Activated naive CD8-positive, alpha-beta T cell treated with anti-CD3 and anti-CD28 coated beads, Interleukin-2, amount 10 ng/mL, durations not matched to agents 7 days and 5 days (primary cell): ENCODE data around the gene COL5A1. TPM values are rescaled to one million over a fixed set of nuclear protein-coding genes. Genes with fewer than 3 reads are reported as not detected.

Experiments
- ATAC-seq: fragments of 150-1000 bp; cut with Tn5 transposase; one replicate; pipeline ENCODE4 v1.10.0; 2021; ENCODE audit warnings: low read depth, moderate library complexity
- POLR2A ChIA-PET: fragments of 350-600 bp; sonication (Branson Sonifier 250); formaldehyde crosslinking; loops from one replicate; lab custom pipeline; 2021; ENCODE audit warnings: antibody characterized with exemption; lab: Charles Lee
- DNase-seq: peaks from one replicate; pipeline ENCODE4 v3.0.0; 2021
- H3K27ac Mint-ChIP-seq: one replicate; pipeline ENCODE4 v1.8.0; 2022; ENCODE audit warnings: mild to moderate bottlenecking, mixed read lengths
- H3K27me3 Mint-ChIP-seq: one replicate; pipeline ENCODE4 v1.8.0; 2022; ENCODE audit warnings: mild to moderate bottlenecking, moderate library complexity, mixed read lengths
- H3K36me3 Mint-ChIP-seq: one replicate; pipeline ENCODE4 v1.8.0; 2021; ENCODE audit warnings: mild to moderate bottlenecking, mixed read lengths
- H3K4me1 Mint-ChIP-seq: one replicate; pipeline ENCODE4 v1.8.0; 2021; ENCODE audit warnings: mixed read lengths
- H3K4me3 Mint-ChIP-seq: one replicate; pipeline ENCODE4 v1.8.0; 2022; ENCODE audit warnings: mild to moderate bottlenecking, moderate library complexity, mixed read lengths
- H3K9me3 Mint-ChIP-seq: one replicate; pipeline ENCODE4 v1.8.0; 2021; ENCODE audit warnings: mixed read lengths
- total RNA-seq, 2 experiments: library from RNA; stranded (reverse); gene quantifications; one replicate each; pipeline ENCODE4 v1.2.3, GENCODE V29; 2021

COL5A1 gene
- total RNA-seq, 2 experiments from 2014 or later, result 0.71 to 0.86 TPM

GRCh38 chr9:134656334-134657006 is 14.9 kb downstream of the COL5A1 start:
- peaks cover 4% of the 10 kb centered on the region for H3K9me3 Mint-ChIP-seq
- ATAC-seq, result no peak
- H3K4me1 Mint-ChIP-seq, result no peaks in the 10 kb centered on the region
- POLR2A ChIA-PET, result interaction anchor here (1.1 kb wide), 1 partner anchor 123 kb away, joined by 3 read pairs; no protein-coding TSS in a partner anchor
- no peak overlapping the region for H3K4me3 Mint-ChIP-seq
- no peaks in the 10 kb centered on the region for H3K27me3 Mint-ChIP-seq
- H3K27ac Mint-ChIP-seq, result no peak overlapping the region
- no peaks in the 10 kb centered on the region for H3K36me3 Mint-ChIP-seq
- no peak for DNase-seq

- H3K27me3 Mint-ChIP-seq, result no peaks in the 10 kb centered on the region
- no peak overlapping the region for H3K27ac Mint-ChIP-seq
- no peak overlapping the region for H3K4me3 Mint-ChIP-seq
Observed at GRCh38 chr9:134657666-134658377, 16.2 kb downstream of the COL5A1 start.

GRCh38 chr9:134658378-134658955 is 16.9 kb downstream of the COL5A1 start:
- peaks cover 7% of the 10 kb centered on the region for H3K9me3 Mint-ChIP-seq
- no peak overlapping the region for H3K27ac Mint-ChIP-seq
- no peaks in the 10 kb centered on the region for H3K36me3 Mint-ChIP-seq
- H3K27me3 Mint-ChIP-seq, result no peaks in the 10 kb centered on the region
- POLR2A ChIA-PET, result no interaction called here
- H3K4me1 Mint-ChIP-seq, result no peaks in the 10 kb centered on the region
- DNase-seq, result no peak
- no peak overlapping the region for H3K4me3 Mint-ChIP-seq
- no peak for ATAC-seq

More at GRCh38 chr9:134657666-134658377, 16.2 kb downstream of the COL5A1 start:
- H3K9me3 Mint-ChIP-seq, result peaks cover 7% of the 10 kb centered on the region
- POLR2A ChIA-PET, result no interaction called here
- no peaks in the 10 kb centered on the region for H3K4me1 Mint-ChIP-seq
- no peak for ATAC-seq
- no peaks in the 10 kb centered on the region for H3K36me3 Mint-ChIP-seq
- no peak for DNase-seq

GRCh38 chr9:134659688-134660131 is 18.1 kb downstream of the COL5A1 start:
- Mint-ChIP-seq H3K27me3 (no peaks in the 10 kb centered on the region), H3K4me1 (no peaks in the 10 kb centered on the region), H3K36me3 (no peaks in the 10 kb centered on the region), H3K4me3 (no peak overlapping the region), H3K27ac (no peak overlapping the region), H3K9me3 (peaks cover 7% of the 10 kb centered on the region)
- ATAC-seq, result no peak
- POLR2A ChIA-PET, result no interaction called here
- DNase-seq, result no peak

GRCh38 chr9:134660407-134660806 is 18.8 kb downstream of the COL5A1 start:
- ATAC-seq, result no peak
- no peak overlapping the region for H3K4me3 Mint-ChIP-seq
- H3K27ac Mint-ChIP-seq, result no peak overlapping the region
- peaks cover 7% of the 10 kb centered on the region for H3K9me3 Mint-ChIP-seq
- no peaks in the 10 kb centered on the region for H3K36me3 Mint-ChIP-seq
- DNase-seq, result peak; percentile 4
- no peaks in the 10 kb centered on the region for H3K27me3 Mint-ChIP-seq
- POLR2A ChIA-PET, result no interaction called here
- H3K4me1 Mint-ChIP-seq, result no peaks in the 10 kb centered on the region

- Mint-ChIP-seq H3K4me1 (no peaks in the 10 kb centered on the region), H3K27ac (no peak overlapping the region), H3K27me3 (no peaks in the 10 kb centered on the region), H3K9me3 (peaks cover 7% of the 10 kb centered on the region), H3K4me3 (no peak overlapping the region), H3K36me3 (no peaks in the 10 kb centered on the region)
- ATAC-seq (no peak), DNase-seq (peak; percentile 13)
- POLR2A ChIA-PET, result no interaction called here
Observed at GRCh38 chr9:134661299-134661698, 19.7 kb downstream of the COL5A1 start.

GRCh38 chr9:134661791-134662142 is 20.2 kb downstream of the COL5A1 start:
- H3K27ac Mint-ChIP-seq, result no peak overlapping the region
- H3K9me3 Mint-ChIP-seq, result peaks cover 7% of the 10 kb centered on the region
- no peaks in the 10 kb centered on the region for H3K27me3 Mint-ChIP-seq
- H3K4me3 Mint-ChIP-seq, result no peak overlapping the region
- H3K4me1 Mint-ChIP-seq, result no peaks in the 10 kb centered on the region
- POLR2A ChIA-PET, result no interaction called here
- peak; percentile 6 for DNase-seq
- H3K36me3 Mint-ChIP-seq, result no peaks in the 10 kb centered on the region
- ATAC-seq, result no peak

GRCh38 chr9:134662143-134662876 is 20.7 kb downstream of the COL5A1 start:
- ATAC-seq, result no peak
- H3K9me3 Mint-ChIP-seq, result peaks cover 7% of the 10 kb centered on the region
- no peaks in the 10 kb centered on the region for H3K4me1 Mint-ChIP-seq
- DNase-seq, result peak; percentile 4
- H3K4me3 Mint-ChIP-seq, result no peak overlapping the region
- POLR2A ChIA-PET, result no interaction called here
- H3K36me3 Mint-ChIP-seq, result no peaks in the 10 kb centered on the region
- H3K27ac Mint-ChIP-seq, result no peak overlapping the region
- H3K27me3 Mint-ChIP-seq, result no peaks in the 10 kb centered on the region

GRCh38 chr9:134663084-134663483 is 21.5 kb downstream of the COL5A1 start:
- Mint-ChIP-seq H3K4me3 (no peak overlapping the region), H3K27me3 (no peaks in the 10 kb centered on the region), H3K4me1 (no peaks in the 10 kb centered on the region), H3K27ac (no peak overlapping the region), H3K36me3 (no peaks in the 10 kb centered on the region), H3K9me3 (peaks cover 7% of the 10 kb centered on the region)
- DNase-seq, result peak; percentile 14
- POLR2A ChIA-PET, result no interaction called here
- no peak for ATAC-seq

GRCh38 chr9:134663753-134664415 is 22.3 kb downstream of the COL5A1 start:
- DNase-seq, result peak; percentile 4
- no peak overlapping the region for H3K4me3 Mint-ChIP-seq
- H3K27ac Mint-ChIP-seq, result no peak overlapping the region
- H3K27me3 Mint-ChIP-seq, result no peaks in the 10 kb centered on the region
- no peak for ATAC-seq
- H3K9me3 Mint-ChIP-seq, result peaks cover 7% of the 10 kb centered on the region
- H3K4me1 Mint-ChIP-seq, result no peaks in the 10 kb centered on the region
- no peaks in the 10 kb centered on the region for H3K36me3 Mint-ChIP-seq
- POLR2A ChIA-PET, result no interaction called here

- Mint-ChIP-seq H3K27ac (no peak overlapping the region), H3K4me3 (no peak overlapping the region), H3K4me1 (no peaks in the 10 kb centered on the region), H3K9me3 (peaks cover 7% of the 10 kb centered on the region), H3K27me3 (no peaks in the 10 kb centered on the region), H3K36me3 (no peaks in the 10 kb centered on the region)
- POLR2A ChIA-PET, result no interaction called here
- DNase-seq, result peak; percentile 4
- no peak for ATAC-seq
Observed at GRCh38 chr9:134664446-134664845, 22.8 kb downstream of the COL5A1 start.

- no peak overlapping the region for H3K27ac Mint-ChIP-seq
- peaks cover 2% of the 10 kb centered on the region for H3K9me3 Mint-ChIP-seq
- DNase-seq (peak; percentile 7), ATAC-seq (no peak)
- H3K36me3 Mint-ChIP-seq, result no peaks in the 10 kb centered on the region
- no peak overlapping the region for H3K4me3 Mint-ChIP-seq
- POLR2A ChIA-PET, result no interaction called here
- H3K27me3 Mint-ChIP-seq, result no peaks in the 10 kb centered on the region
- H3K4me1 Mint-ChIP-seq, result no peaks in the 10 kb centered on the region
Observed at GRCh38 chr9:134666208-134666607, 24.6 kb downstream of the COL5A1 start.

- ATAC-seq, result no peak
Observed at GRCh38 chr9:134666831-134667230, 25.2 kb downstream of the COL5A1 start.

More at GRCh38 chr9:134666831-134667230, 25.2 kb downstream of the COL5A1 start:
- H3K27me3 Mint-ChIP-seq, result no peaks in the 10 kb centered on the region
- no peak for DNase-seq
- no peaks in the 10 kb centered on the region for H3K36me3 Mint-ChIP-seq
- H3K4me1 Mint-ChIP-seq, result no peaks in the 10 kb centered on the region
- H3K27ac Mint-ChIP-seq, result peak overlapping the region; percentile 11
- POLR2A ChIA-PET, result no interaction called here
- no peak overlapping the region for H3K4me3 Mint-ChIP-seq
- H3K9me3 Mint-ChIP-seq, result no peaks in the 10 kb centered on the region
